DND-41 (cell line): ENCODE data around the gene NID2.

ENCODE experiments used
- ATAC-seq: fragments of 200-7000 bp; cut with Tn5 transposase; 3 replicates; pipeline ENCODE4 v1.9.1; 2021; ENCODE audit warnings: low read depth; ENCODE audit not compliant: insufficient read depth
- DNase-seq: peaks from one replicate; pipeline ENCODE4 v3.0.0-alpha.2; 2020
- H2AFZ ChIP-seq: 2 replicates; pipeline ENCODE4 v1.6.0; 2012; ENCODE audit warnings: low read depth, low read length
- H3K27ac ChIP-seq: 2 replicates; pipeline ENCODE4 v1.5.1; 2012; ENCODE audit warnings: low read length, inconsistent platforms
- H3K27me3 ChIP-seq: fragments of 200-600 bp; sonication (generic); 2 replicates; pipeline ENCODE4 v1.6.0; 2012; ENCODE audit warnings: low read length, mild to moderate bottlenecking, inconsistent platforms; ENCODE audit not compliant: insufficient read depth, poor library complexity
- H3K36me3 ChIP-seq: 2 replicates; pipeline ENCODE4 v1.5.1; 2012; ENCODE audit warnings: low read length, inconsistent platforms; ENCODE audit not compliant: insufficient read depth
- H3K4me1 ChIP-seq: 2 replicates; pipeline ENCODE4 v1.5.1; 2012; ENCODE audit warnings: mild to moderate bottlenecking, low read length; ENCODE audit not compliant: insufficient read depth
- H3K4me2 ChIP-seq: 2 replicates; pipeline ENCODE4 v1.6.0; 2012; ENCODE audit warnings: mild to moderate bottlenecking, moderate library complexity, low read length, inconsistent platforms; ENCODE audit not compliant: insufficient read depth
- H3K4me3 ChIP-seq, 2 experiments: fragments of 200-600 bp in 1 of 2; shearing (Covaris generic) in 1 of 2; 2 replicates each; pipeline ENCODE4 v1.5.1; 2012 to 2016; ENCODE audit warnings: inconsistent platforms in 2 of 2, low read length in 2 of 2, mild to moderate bottlenecking in 2 of 2, low read depth in 1 of 2, moderate library complexity in 1 of 2
- H3K79me2 ChIP-seq: 2 replicates; pipeline ENCODE4 v1.6.0; 2012; ENCODE audit warnings: low read length, inconsistent platforms; ENCODE audit not compliant: insufficient read depth
- H3K9ac ChIP-seq: 2 replicates; pipeline ENCODE4 v1.6.0; 2012; ENCODE audit warnings: low read depth, mild to moderate bottlenecking, inconsistent platforms, low read length, moderate library complexity
- H3K9me3 ChIP-seq: 2 replicates; pipeline ENCODE4 v1.5.1; 2012; ENCODE audit warnings: low read length, moderate library complexity, mild to moderate bottlenecking, inconsistent platforms; ENCODE audit not compliant: insufficient read depth, severe bottlenecking
- H4K20me1 ChIP-seq: 2 replicates; pipeline ENCODE4 v1.6.0; 2012; ENCODE audit warnings: low read length; ENCODE audit not compliant: insufficient read depth
- CTCF ChIP-seq: IDR thresholded peaks from 2 replicates; pipeline ENCODE4 v1.5.1; 2012; ENCODE audit warnings: borderline replicate concordance, low read length, moderate library complexity, mild to moderate bottlenecking; ENCODE audit not compliant: poor library complexity, severe bottlenecking; ENCODE audit errors: extremely low read depth
- EZH2 ChIP-seq: IDR thresholded peaks from 3 replicates; pipeline ENCODE4 v1.6.1; 2012; ENCODE audit warnings: borderline replicate concordance, low read depth, mild to moderate bottlenecking, moderate library complexity, low read length, inconsistent platforms; ENCODE audit not compliant: severe bottlenecking

The NID2 gene

GRCh38 chr14:52049721-52050588 is 18.9 kb downstream of the NID2 start:
- H3K4me1 ChIP-seq: no peaks in the 10 kb centered on the region
- H4K20me1 ChIP-seq: no peaks in the 10 kb centered on the region
- no peaks in the 10 kb centered on the region for H3K79me2 ChIP-seq
- H3K4me3 ChIP-seq: no peak overlapping the region
- ATAC-seq: no peak
- H3K9me3 ChIP-seq: no peaks in the 10 kb centered on the region
- TF ChIP-seq EZH2 (no peak), CTCF (no peak)
- H2AFZ ChIP-seq: no peak overlapping the region
- DNase-seq: no peak
- no peak overlapping the region for H3K27ac ChIP-seq
- H3K36me3 ChIP-seq: no peaks in the 10 kb centered on the region
- H3K27me3 ChIP-seq: no peaks in the 10 kb centered on the region
- no peak overlapping the region for H3K4me2 ChIP-seq
- no peak overlapping the region for H3K9ac ChIP-seq

- Histone ChIP-seq H3K79me2 (no peaks in the 10 kb centered on the region), H3K4me1 (no peaks in the 10 kb centered on the region), H2AFZ (no peak overlapping the region), H3K36me3 (no peaks in the 10 kb centered on the region), H3K27me3 (no peaks in the 10 kb centered on the region), H3K27ac (no peak overlapping the region), H3K4me2 (no peak overlapping the region), H3K9me3 (no peaks in the 10 kb centered on the region), H3K9ac (no peak overlapping the region), H4K20me1 (no peaks in the 10 kb centered on the region), H3K4me3 (no peak overlapping the region)
- TF ChIP-seq EZH2 (no peak), CTCF (no peak)
- no peak for DNase-seq
- no peak for ATAC-seq
Observed at GRCh38 chr14:52049271-52049670, 19.6 kb downstream of the NID2 start.

- no peak overlapping the region for H2AFZ ChIP-seq
Observed at GRCh38 chr14:52048641-52049204, 20.1 kb downstream of the NID2 start.

More at GRCh38 chr14:52048641-52049204, 20.1 kb downstream of the NID2 start:
- Histone ChIP-seq H3K36me3 (no peaks in the 10 kb centered on the region), H4K20me1 (no peaks in the 10 kb centered on the region), H3K9me3 (no peaks in the 10 kb centered on the region), H3K4me1 (no peaks in the 10 kb centered on the region), H3K27ac (no peak overlapping the region), H3K27me3 (no peaks in the 10 kb centered on the region), H3K4me2 (no peak overlapping the region), H3K4me3 (no peak overlapping the region), H3K79me2 (no peaks in the 10 kb centered on the region), H3K9ac (no peak overlapping the region)
- ATAC-seq (no peak), DNase-seq (no peak)
- no peak for TF ChIP-seq EZH2
- no peak for TF ChIP-seq CTCF
